DND-41 (cell line): ENCODE measurements around the gene HNRNPLL.

Experiments
- CTCF ChIP-seq: IDR thresholded peaks from 2 replicates; pipeline ENCODE4 v1.5.1; 2012; ENCODE audit warnings: borderline replicate concordance, low read length, moderate library complexity, mild to moderate bottlenecking; ENCODE audit not compliant: poor library complexity, severe bottlenecking; ENCODE audit errors: extremely low read depth
- EZH2 ChIP-seq: IDR thresholded peaks from 3 replicates; pipeline ENCODE4 v1.6.1; 2012; ENCODE audit warnings: borderline replicate concordance, low read depth, mild to moderate bottlenecking, moderate library complexity, low read length, inconsistent platforms; ENCODE audit not compliant: severe bottlenecking

GRCh38 chr2:38635139-38635538, 32.4 kb upstream of the HNRNPLL start:
- TF ChIP-seq CTCF (no peak), EZH2 (no peak)
